CD14-positive monocyte (primary cell): ENCODE results near the gene ZFX. TPM values are rescaled to one million over a fixed set of nuclear protein-coding genes. Genes with fewer than 3 reads are reported as not detected.

Experiments
- DNase-seq, 3 donors: peaks; one replicate each; pipeline ENCODE4 v3.0.0-alpha.2; 2011 to 2022
- H2AFZ ChIP-seq: 2 replicates; pipeline ENCODE4 v1.6.0; 2012; ENCODE audit warnings: mild to moderate bottlenecking, low read depth, low read length, inconsistent platforms; ENCODE audit not compliant: insufficient read depth, poor library complexity, severe bottlenecking
- H3K27ac ChIP-seq, 2 donors: 1 replicate in 1 of 2; 2 replicates in 1 of 2; pipeline ENCODE4 v1.5.1; 2012 to 2013; ENCODE audit warnings: low read length in 2 of 2, control low read depth in 1 of 2, inconsistent platforms in 1 of 2, low read depth in 1 of 2, mild to moderate bottlenecking in 1 of 2
- H3K27me3 ChIP-seq, 2 donors: one replicate each; pipeline versions ENCODE4 v1.6.0 to v1.6.1; 2011 to 2013; ENCODE audit warnings: low read length in 2 of 2; ENCODE audit not compliant: control insufficient read depth in 2 of 2, insufficient read depth in 2 of 2
- H3K36me3 ChIP-seq, 2 donors: replicated peaks in 1 of 2; 1 replicate in 1 of 2; 2 replicates in 1 of 2; pipeline versions ENCODE4 v1.5.1 to v1.6.1; 2012 to 2013; ENCODE audit warnings: low read length in 2 of 2, control low read depth in 1 of 2, inconsistent platforms in 1 of 2, mild to moderate bottlenecking in 1 of 2; ENCODE audit not compliant: insufficient read depth in 2 of 2, control insufficient read depth in 1 of 2
- H3K4me1 ChIP-seq, 2 donors: 1 replicate in 1 of 2; 2 replicates in 1 of 2; pipeline versions ENCODE4 v1.5.1 to v1.6.1; 2012 to 2013; ENCODE audit warnings: low read length in 2 of 2, control low read depth in 1 of 2, inconsistent platforms in 1 of 2, mild to moderate bottlenecking in 1 of 2, moderate library complexity in 1 of 2; ENCODE audit not compliant: insufficient read depth in 2 of 2, control insufficient read depth in 1 of 2
- H3K4me2 ChIP-seq: replicated peaks from 2 replicates; pipeline ENCODE3; 2012; ENCODE audit warnings: low read length, moderate library complexity, mild to moderate bottlenecking; ENCODE audit not compliant: poor library complexity, severe bottlenecking; ENCODE audit errors: extremely low read depth
- H3K4me3 ChIP-seq, 3 experiments: fragments of 200-600 bp in 1 of 3; sonication (generic) in 1 of 3; replicated peaks in 1 of 3; 1 replicate in 2 of 3; 2 replicates in 1 of 3; pipeline ENCODE4 v1.5.1; 2011 to 2013; ENCODE audit warnings: low read length in 3 of 3, mild to moderate bottlenecking in 3 of 3, control low read depth in 2 of 3, low read depth in 2 of 3, inconsistent platforms in 1 of 3, moderate library complexity in 1 of 3
- H3K79me2 ChIP-seq: 2 replicates; pipeline ENCODE4 v1.6.0; 2012; ENCODE audit warnings: mild to moderate bottlenecking, control low read depth, inconsistent platforms, low read length, moderate library complexity; ENCODE audit not compliant: insufficient read depth
- H3K9ac ChIP-seq: 2 replicates; pipeline ENCODE4 v1.6.0; 2017; ENCODE audit warnings: low read length, mild to moderate bottlenecking; ENCODE audit not compliant: insufficient read depth, poor library complexity, severe bottlenecking
- H3K9me3 ChIP-seq, 2 donors: replicated peaks in 1 of 2; 1 replicate in 1 of 2; 2 replicates in 1 of 2; pipeline versions ENCODE4 v1.5.1 to v1.6.1; 2012 to 2013; ENCODE audit warnings: low read length in 2 of 2, control low read depth in 1 of 2; ENCODE audit not compliant: control insufficient read depth in 1 of 2, insufficient read depth in 1 of 2
- H4K20me1 ChIP-seq: 2 replicates; pipeline ENCODE4 v1.6.0; 2012; ENCODE audit warnings: mild to moderate bottlenecking, low read length, control low read depth, moderate library complexity; ENCODE audit not compliant: insufficient read depth
- H3K27ac Mint-ChIP-seq, 7 donors: one replicate each; pipeline ENCODE4 v1.8.0; 2020; ENCODE audit warnings: mild to moderate bottlenecking in 7 of 7, mixed read lengths in 7 of 7, moderate library complexity in 6 of 7, inconsistent platforms in 2 of 7
- H3K27me3 Mint-ChIP-seq, 3 donors: one replicate each; pipeline ENCODE4 v1.8.0; 2021 to 2022; ENCODE audit warnings: low read depth in 3 of 3, mild to moderate bottlenecking in 3 of 3, mixed read lengths in 3 of 3, moderate library complexity in 3 of 3, inconsistent platforms in 1 of 3
- H3K36me3 Mint-ChIP-seq, 2 donors: one replicate each; pipeline ENCODE4 v1.8.0; 2020; ENCODE audit warnings: mixed read lengths in 2 of 2, inconsistent platforms in 1 of 2, mild to moderate bottlenecking in 1 of 2
- H3K4me1 Mint-ChIP-seq: one replicate; pipeline ENCODE4 v1.8.0; 2020; ENCODE audit warnings: mild to moderate bottlenecking, mixed read lengths
- H3K4me3 Mint-ChIP-seq, 2 donors: one replicate each; pipeline ENCODE4 v1.8.0; 2020; ENCODE audit warnings: mild to moderate bottlenecking in 2 of 2, mixed read lengths in 2 of 2, moderate library complexity in 1 of 2
- H3K9me3 Mint-ChIP-seq, 7 donors: one replicate each; pipeline ENCODE4 v1.8.0; 2020 to 2022; ENCODE audit warnings: mixed read lengths in 7 of 7, mild to moderate bottlenecking in 6 of 7, moderate library complexity in 6 of 7, inconsistent platforms in 2 of 7
- WGBS: methylation state at CpG from one replicate; pipeline ENCODE4 v1.1.5; 2013; ENCODE audit warnings: missing lambda C conversion rate; ENCODE audit not compliant: insufficient coverage; 5-methylcytosine and 5-hydroxymethylcytosine counted together
- intact Hi-C, 2 donors: fragments of 100-400 bp; cut with micrococcal nuclease; formaldehyde crosslinking; loops; one replicate each; pipeline versions ENCODE4 v1.15.0 to v1.15.1; 2023
- polyA plus RNA-seq, 3 donors: library from polyadenylated mRNA; depleted of rRNA in 1 of 3; unstranded in 2 of 3; stranded (reverse) in 1 of 3; fragments of 300-500 nt in 2 of 3; fragments of >200 nt in 1 of 3; fragmentation: Illumina TruSeq in 2 of 3; gene quantifications; 1 replicate in 2 of 3; 2 replicates in 1 of 3; pipeline ENCODE4 v1.2.3, GENCODE V29; 2012 to 2021
- small RNA-seq: library from RNA; depleted of rRNA; stranded (forward); fragments of <200 nt; gene quantifications from one replicate; pipeline ENCODE3, GENCODE V24; 2012; ENCODE audit warnings: low read depth; ENCODE audit not compliant: insufficient read length
- TF ChIP-seq, protein P1 (sequence below): fragments of 200-600 bp; IDR thresholded peaks from one replicate; pipeline ENCODE4 v1.8.0; 2022; ENCODE audit warnings: antibody characterized with exemption, mild to moderate bottlenecking

Gene ZFX
- polyA plus RNA-seq, 3 donors = 22.3 to 31.1 (median 30.2) TPM

DNA sequence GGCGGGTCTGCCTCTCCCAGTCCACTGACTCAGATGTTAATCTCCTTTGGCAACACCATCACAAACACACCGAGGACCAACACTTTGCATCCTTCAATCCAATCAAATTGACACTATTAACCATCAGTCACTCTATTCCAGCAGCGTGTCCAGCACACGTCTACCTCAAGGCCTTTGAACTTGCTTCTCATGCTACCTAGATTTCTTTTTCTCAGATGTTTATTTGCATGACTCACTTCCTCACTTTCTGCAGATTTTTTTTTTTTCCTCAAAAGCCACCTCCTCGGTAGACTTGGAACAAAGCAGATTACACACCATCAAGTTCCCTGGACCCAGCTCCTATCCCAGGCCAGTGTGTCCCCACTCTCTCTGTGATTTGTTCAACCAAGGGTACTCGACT, 114.9 kb downstream of the ZFX start:
- Histone ChIP-seq H3K9me3 (no peaks in the 10 kb centered on the region), H2AFZ (no peak overlapping the region), H3K9ac (no peak overlapping the region), H3K27me3 (peaks cover 0 to 13% of the 10 kb centered on the region in 2 donors), H4K20me1 (no peaks in the 10 kb centered on the region), H3K79me2 (no peaks in the 10 kb centered on the region), H3K4me1 (peaks cover 12 to 13% of the 10 kb centered on the region in 2 donors), H3K4me2 (no peak overlapping the region), H3K4me3 (no peak overlapping the region), H3K27ac (no peak overlapping the region), H3K36me3 (no peaks in the 10 kb centered on the region)
- H3K27me3 Mint-ChIP-seq = peaks cover 0 to 34% (median 5%) of the 10 kb centered on the region in 3 donors
- no peak for DNase-seq
- TF ChIP-seq, protein P1, sequence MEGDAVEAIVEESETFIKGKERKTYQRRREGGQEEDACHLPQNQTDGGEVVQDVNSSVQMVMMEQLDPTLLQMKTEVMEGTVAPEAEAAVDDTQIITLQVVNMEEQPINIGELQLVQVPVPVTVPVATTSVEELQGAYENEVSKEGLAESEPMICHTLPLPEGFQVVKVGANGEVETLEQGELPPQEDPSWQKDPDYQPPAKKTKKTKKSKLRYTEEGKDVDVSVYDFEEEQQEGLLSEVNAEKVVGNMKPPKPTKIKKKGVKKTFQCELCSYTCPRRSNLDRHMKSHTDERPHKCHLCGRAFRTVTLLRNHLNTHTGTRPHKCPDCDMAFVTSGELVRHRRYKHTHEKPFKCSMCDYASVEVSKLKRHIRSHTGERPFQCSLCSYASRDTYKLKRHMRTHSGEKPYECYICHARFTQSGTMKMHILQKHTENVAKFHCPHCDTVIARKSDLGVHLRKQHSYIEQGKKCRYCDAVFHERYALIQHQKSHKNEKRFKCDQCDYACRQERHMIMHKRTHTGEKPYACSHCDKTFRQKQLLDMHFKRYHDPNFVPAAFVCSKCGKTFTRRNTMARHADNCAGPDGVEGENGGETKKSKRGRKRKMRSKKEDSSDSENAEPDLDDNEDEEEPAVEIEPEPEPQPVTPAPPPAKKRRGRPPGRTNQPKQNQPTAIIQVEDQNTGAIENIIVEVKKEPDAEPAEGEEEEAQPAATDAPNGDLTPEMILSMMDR = no peak
- WGBS = 100% methylated on average over 1 of the region's 6 CpGs
- H3K4me3 Mint-ChIP-seq = no peak overlapping the region
- no peak overlapping the region for H3K27ac Mint-ChIP-seq
- H3K9me3 Mint-ChIP-seq = no peaks in the 10 kb centered on the region
- no peaks in the 10 kb centered on the region for H3K36me3 Mint-ChIP-seq
- H3K4me1 Mint-ChIP-seq = peaks cover 13% of the 10 kb centered on the region
- intact Hi-C loops = no loop called here

Small RNA genes within 50 kb of the gene (small RNA-seq; reads per million reads assigned to genes)
- gene RF00263 = 0.71 reads per million

Other genes starting within 250 kb of the ZFX start
- 1 to 10 TPM; 3.3 to 8.3 (median 4.6) TPM for gene APOO, start 241.8 kb upstream of the ZFX start, polyA plus RNA-seq
- not detected for gene CXorf58, start 241.7 kb upstream of the ZFX start, polyA plus RNA-seq
- 10 to 100 TPM in 1 of 3 donors, 1 to 10 TPM in 2; 3.2 to 24.4 (median 3.9) TPM for gene KLHL15, start 122.5 kb upstream of the ZFX start, polyA plus RNA-seq
- gene EIF2S3, start 94.8 kb upstream of the ZFX start, polyA plus RNA-seq = 100 to 1,000 TPM in 1 of 3 donors, 10 to 100 TPM in 2; 87.1 to 157 (median 87.2) TPM
- gene SUPT20HL2, start 164.3 kb downstream of the ZFX start, polyA plus RNA-seq = not detected
- gene SUPT20HL1, start 210.9 kb downstream of the ZFX start, polyA plus RNA-seq = not detected